ENCODE measurements around the gene IRF4. TPM values are rescaled to one million over a fixed set of nuclear protein-coding genes. Genes with fewer than 3 reads are reported as not detected.

Gene IRF4
- polyA plus RNA-seq (2011; rRNA removed) (not detected in 2 replicates), polyA minus RNA-seq (2011; rRNA and poly(A)+ RNA removed) (0.74 TPM in 1 of 2 replicates, not detected in the other)

DNA sequence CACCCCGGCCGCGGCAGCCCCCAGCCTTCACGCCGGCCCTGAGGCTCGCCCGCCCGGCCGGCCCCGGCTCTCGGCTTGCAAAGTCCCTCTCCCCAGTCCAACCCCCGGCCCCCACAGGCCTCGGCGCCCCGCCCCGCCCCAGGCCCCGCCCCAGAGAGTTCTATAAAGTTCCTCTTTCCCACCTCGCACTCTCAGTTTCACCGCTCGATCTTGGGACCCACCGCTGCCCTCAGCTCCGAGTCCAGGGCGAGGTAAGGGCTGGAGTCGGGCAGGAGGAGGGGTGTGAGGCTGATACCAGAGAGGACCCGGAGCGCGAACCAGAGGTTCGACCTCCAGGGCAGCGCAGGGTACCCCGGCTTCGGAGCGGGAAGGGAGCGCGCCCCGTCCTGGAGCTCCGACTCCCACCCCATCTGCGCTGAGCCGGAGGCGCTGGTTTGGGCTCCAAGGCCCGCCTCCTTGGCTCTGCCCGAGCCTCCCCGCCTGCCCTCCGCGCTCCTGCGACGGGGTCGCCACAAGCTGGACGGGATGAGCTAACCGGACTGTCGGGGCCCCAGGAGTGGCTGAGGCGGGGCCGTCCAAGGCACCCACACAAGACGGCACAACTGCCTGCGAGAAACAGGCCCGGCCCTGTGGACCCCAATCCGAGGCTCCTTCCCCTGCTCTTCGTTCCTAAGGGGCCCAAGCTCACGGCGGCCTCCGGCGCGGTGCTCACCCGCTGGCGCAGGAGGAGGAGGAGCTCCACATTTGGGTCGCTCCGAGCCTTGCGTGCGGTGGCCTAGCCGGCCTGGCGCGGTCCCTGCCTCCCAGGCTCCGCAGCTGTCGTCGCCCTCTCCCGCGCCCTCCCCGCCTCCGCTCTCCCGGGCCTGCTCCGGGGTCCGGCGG is at the start of gene IRF4:
TSS of gene IRF4 (plus strand) at position 194 of the 882 bp plus-strand sequence. CDS start 1,401 bp downstream, outside the sequence.
- Histone ChIP-seq H3K9me3 (ENCODE audit: control insufficient read depth, insufficient read depth, low read length) (no peaks in the 10 kb centered on the region; the same call in 1 of the 2 replicates), H3K4me3 (ENCODE audit: low read depth, low read length) (no peak within 1 kb of the TSS), H3K27me3 (ENCODE audit: control insufficient read depth, insufficient read depth, low read length) (peaks cover 64% of the 10 kb centered on the region), H3K27ac (ENCODE audit: low read depth, low read length) (no peak within 1 kb of the TSS)
- TF ChIP-seq, protein P1, sequence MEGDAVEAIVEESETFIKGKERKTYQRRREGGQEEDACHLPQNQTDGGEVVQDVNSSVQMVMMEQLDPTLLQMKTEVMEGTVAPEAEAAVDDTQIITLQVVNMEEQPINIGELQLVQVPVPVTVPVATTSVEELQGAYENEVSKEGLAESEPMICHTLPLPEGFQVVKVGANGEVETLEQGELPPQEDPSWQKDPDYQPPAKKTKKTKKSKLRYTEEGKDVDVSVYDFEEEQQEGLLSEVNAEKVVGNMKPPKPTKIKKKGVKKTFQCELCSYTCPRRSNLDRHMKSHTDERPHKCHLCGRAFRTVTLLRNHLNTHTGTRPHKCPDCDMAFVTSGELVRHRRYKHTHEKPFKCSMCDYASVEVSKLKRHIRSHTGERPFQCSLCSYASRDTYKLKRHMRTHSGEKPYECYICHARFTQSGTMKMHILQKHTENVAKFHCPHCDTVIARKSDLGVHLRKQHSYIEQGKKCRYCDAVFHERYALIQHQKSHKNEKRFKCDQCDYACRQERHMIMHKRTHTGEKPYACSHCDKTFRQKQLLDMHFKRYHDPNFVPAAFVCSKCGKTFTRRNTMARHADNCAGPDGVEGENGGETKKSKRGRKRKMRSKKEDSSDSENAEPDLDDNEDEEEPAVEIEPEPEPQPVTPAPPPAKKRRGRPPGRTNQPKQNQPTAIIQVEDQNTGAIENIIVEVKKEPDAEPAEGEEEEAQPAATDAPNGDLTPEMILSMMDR (IDR thresholded peaks at IDR 0.05; ENCODE audit: low read depth, low read length), result no peak
- ChIA-PET POLR2A (no interaction called here), CTCF (no interaction called here)
- DNase-seq (ENCODE audit: low read depth, low spot score), result no peak

DNA sequence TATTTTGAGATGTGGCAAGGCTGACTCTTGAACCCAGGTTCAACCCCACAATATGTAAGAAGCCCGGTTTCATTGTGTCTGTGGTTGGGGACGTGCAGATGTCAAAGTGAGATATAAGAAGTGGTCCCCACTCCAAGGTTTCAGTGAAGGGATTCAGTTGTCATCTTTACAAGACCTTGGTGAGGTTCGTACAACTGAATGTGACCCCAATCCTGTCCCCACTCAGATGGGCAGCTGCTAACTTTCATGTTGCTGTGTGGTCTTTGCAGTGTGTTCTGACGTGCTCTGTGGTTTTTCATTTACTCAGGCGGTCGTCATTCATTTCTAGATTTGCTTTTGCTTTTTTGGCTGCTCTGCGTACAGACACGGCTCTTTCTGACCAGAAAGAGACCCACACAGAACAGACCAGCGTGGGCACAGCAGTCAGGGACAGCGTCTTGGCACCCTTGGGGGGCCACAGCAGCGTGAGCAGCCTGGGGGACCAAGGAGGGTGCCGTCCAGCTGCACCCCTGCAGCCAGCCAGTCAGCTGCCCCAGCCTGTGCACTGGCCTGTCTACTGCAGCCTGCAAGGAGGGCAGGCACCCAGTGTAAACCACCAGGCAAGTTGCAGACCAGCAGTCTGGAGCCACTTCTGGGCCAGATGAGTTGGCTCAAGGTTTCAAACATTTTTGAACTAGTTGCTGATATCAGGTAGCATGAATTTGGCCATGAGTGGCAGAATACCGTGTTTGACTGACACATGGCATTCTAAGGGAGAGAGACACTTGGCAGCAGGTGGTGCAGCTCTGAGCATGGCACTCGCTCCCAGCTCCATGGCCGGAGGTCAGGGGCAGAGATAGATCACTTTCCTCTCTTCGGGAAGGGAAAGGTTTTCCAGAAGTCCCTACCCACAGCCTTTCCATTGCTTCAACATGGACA is 49.4 kb upstream of the IRF4 start:
- ChIA-PET POLR2A (no interaction called here), CTCF (no interaction called here)
- no peak for DNase-seq (ENCODE audit: low read depth, low spot score)
- Histone ChIP-seq H3K9me3 (ENCODE audit: control insufficient read depth, insufficient read depth, low read length) (peaks cover 52% of the 10 kb centered on the region), H3K27me3 (ENCODE audit: control insufficient read depth, insufficient read depth, low read length) (no peaks in the 10 kb centered on the region), H3K4me3 (ENCODE audit: low read depth, low read length) (no peak overlapping the region), H3K27ac (ENCODE audit: low read depth, low read length) (no peak overlapping the region)
- TF ChIP-seq, protein P1 (IDR thresholded peaks at IDR 0.05; ENCODE audit: low read depth, low read length), result no peak

- ChIA-PET CTCF (no interaction called here), POLR2A (no interaction called here)
- H3K27me3 ChIP-seq (ENCODE audit: control insufficient read depth, insufficient read depth, low read length), result no peaks in the 10 kb centered on the region
Observed at GRCh38 chr6:342832-343179, 48.7 kb upstream of the IRF4 start.

DNA sequence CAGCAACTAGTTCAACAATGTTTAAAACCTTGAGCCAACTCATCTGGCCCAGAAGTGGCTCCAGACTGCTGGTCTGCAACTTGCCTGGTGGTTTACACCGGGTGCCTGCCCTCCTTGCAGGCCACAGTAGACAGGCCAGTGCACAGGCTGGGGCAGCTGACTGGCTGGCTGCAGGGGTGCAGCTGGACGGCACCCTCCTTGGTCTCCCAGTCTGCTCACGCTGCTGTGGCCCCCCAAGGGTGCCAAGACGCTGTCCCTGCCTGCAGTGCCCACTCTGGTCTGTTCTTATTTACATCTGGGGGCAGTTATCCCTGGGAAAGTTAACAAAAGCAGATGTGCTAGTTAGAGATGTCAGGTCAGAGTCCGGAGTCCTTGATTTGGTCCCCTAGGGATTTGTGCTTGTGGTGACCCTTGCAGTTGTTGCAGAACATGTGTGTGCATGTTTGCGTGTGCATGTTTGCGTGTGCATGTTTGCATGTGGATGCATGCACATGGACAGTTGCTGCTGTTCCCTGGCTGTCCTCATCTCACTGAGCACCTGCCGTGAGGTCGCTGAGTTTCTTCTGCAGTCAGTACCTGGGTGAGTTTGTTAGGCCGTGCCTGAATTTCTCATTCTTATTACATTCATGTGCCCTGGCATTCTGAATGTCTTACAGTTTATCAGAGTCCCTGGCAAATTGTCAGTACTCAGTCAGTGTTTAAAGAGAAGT is 48.2 kb upstream of the IRF4 start:
- Histone ChIP-seq H3K27ac (ENCODE audit: low read depth, low read length) (no peak overlapping the region), H3K9me3 (ENCODE audit: control insufficient read depth, insufficient read depth, low read length) (peaks cover 60% of the 10 kb centered on the region), H3K27me3 (ENCODE audit: control insufficient read depth, insufficient read depth, low read length) (no peaks in the 10 kb centered on the region), H3K4me3 (ENCODE audit: low read depth, low read length) (no peak overlapping the region)
- POLR2A ChIA-PET, result no interaction called here
- CTCF ChIA-PET, result no interaction called here
- TF ChIP-seq, protein P1 (IDR thresholded peaks at IDR 0.05; ENCODE audit: low read depth, low read length), result no peak
- DNase-seq (ENCODE audit: low read depth, low spot score), result no peak

More at GRCh38 chr6:342832-343179, 48.7 kb upstream of the IRF4 start:
- Histone ChIP-seq H3K27ac (ENCODE audit: low read depth, low read length) (no peak overlapping the region), H3K4me3 (ENCODE audit: low read depth, low read length) (no peak overlapping the region), H3K9me3 (ENCODE audit: control insufficient read depth, insufficient read depth, low read length) (peaks cover 54% of the 10 kb centered on the region)
- TF ChIP-seq, protein P1 (IDR thresholded peaks at IDR 0.05; ENCODE audit: low read depth, low read length), result no peak
- DNase-seq (ENCODE audit: low read depth, low spot score), result no peak
